Measurements from ENCODE around the gene YTHDC1.
"Not testable (repeated sequence)": the region's sequence is repeated elsewhere in the genome, so short reads cannot be mapped to it uniquely, and the experiment has no call there.

The YTHDC1 gene

GRCh38 chr4:68349649-68350360 is at the start of gene YTHDC1:
Gene YTHDC1 (minus strand): TSS chr4:68350090. CDS start chr4:68349753, 337 bp downstream.
- peak; percentile 82 for DNase-seq

GRCh38 chr4:68399306-68399705 is 49.4 kb upstream of the YTHDC1 start:
- no peak for DNase-seq

GRCh38 chr4:68396756-68397155 is 46.9 kb upstream of the YTHDC1 start:
- no peak for DNase-seq

GRCh38 chr4:68391436-68391835 is 41.5 kb upstream of the YTHDC1 start:
- DNase-seq = no peak

GRCh38 chr4:68390205-68390935 is 40.5 kb upstream of the YTHDC1 start:
- DNase-seq = no peak

- DNase-seq = not testable (repeated sequence)
Observed at GRCh38 chr4:68389386-68389913, 39.6 kb upstream of the YTHDC1 start.

GRCh38 chr4:68388347-68388865 is 38.5 kb upstream of the YTHDC1 start:
- no peak for DNase-seq

GRCh38 chr4:68385267-68385666 is 35.4 kb upstream of the YTHDC1 start:
- no peak for DNase-seq

GRCh38 chr4:68383115-68383514 is 33.2 kb upstream of the YTHDC1 start:
- DNase-seq = no peak

- DNase-seq = no peak
Observed at GRCh38 chr4:68378226-68378625, 28.3 kb upstream of the YTHDC1 start.

- DNase-seq = peak; percentile 3
Observed at GRCh38 chr4:68375667-68376559, 26.0 kb upstream of the YTHDC1 start.

- DNase-seq = no peak
Observed at GRCh38 chr4:68373513-68373912, 23.6 kb upstream of the YTHDC1 start.

- DNase-seq = no peak
Observed at GRCh38 chr4:68372588-68372987, 22.7 kb upstream of the YTHDC1 start.

GRCh38 chr4:68369142-68369805 is 19.4 kb upstream of the YTHDC1 start:
- no peak for DNase-seq

GRCh38 chr4:68368691-68369131 is 18.8 kb upstream of the YTHDC1 start:
- no peak for DNase-seq

- no peak for DNase-seq
Observed at GRCh38 chr4:68367835-68368234, 17.9 kb upstream of the YTHDC1 start.

- DNase-seq = no peak
Observed at GRCh38 chr4:68366600-68366999, 16.7 kb upstream of the YTHDC1 start.

GRCh38 chr4:68365068-68365467 is 15.2 kb upstream of the YTHDC1 start:
- DNase-seq = no peak

GRCh38 chr4:68361146-68361589 is 11.3 kb upstream of the YTHDC1 start:
- DNase-seq = no peak

- DNase-seq = no peak
Observed at GRCh38 chr4:68360231-68360968, 10.5 kb upstream of the YTHDC1 start.

- no peak for DNase-seq
Observed at GRCh38 chr4:68359508-68359907, 9.6 kb upstream of the YTHDC1 start.

Measured in NCI-H1105 treated with DMSO at 0.1 percent for 48 hours (cell line).